ENCODE data around the gene ARHGDIA.

ARHGDIA gene

GRCh38 chr17:81817758-81818147, 53.4 kb downstream of the ARHGDIA start:
- Histone ChIP-seq H3K9me3 (ENCODE audit: control insufficient read depth, low read depth, low read length) (no peaks in the 10 kb centered on the region), H3K36me3 (ENCODE audit: control insufficient read depth, low read depth, low read length) (no peaks in the 10 kb centered on the region), H3K4me1 (ENCODE audit: control insufficient read depth, low read depth, low read length) (no peaks in the 10 kb centered on the region), H3K27me3 (ENCODE audit: control insufficient read depth, insufficient read depth, low read length) (no peaks in the 10 kb centered on the region), H3K9ac (ENCODE audit: low read length) (no peak overlapping the region), H3K4me3 (ENCODE audit: low read length) (no peak overlapping the region), H3K27ac (ENCODE audit: low read length) (no peak overlapping the region)

Data from iPS-18a (cell line).